HepG2 (cell line): Measurements from ENCODE around the gene STAM. TPM values are rescaled to one million over a fixed set of nuclear protein-coding genes. Genes with fewer than 3 reads are reported as not detected.

Source experiments
- ATAC-seq: fragments of 200-7000 bp; cut with Tn5 transposase; 3 replicates; pipeline ENCODE4 v1.9.1; 2020; ENCODE audit warnings: mild to moderate bottlenecking, moderate library complexity
- BruUV-seq: library from RNA; stranded (reverse); fragments of 400-500 nt; replicated peaks from 2 replicates; lab custom pipeline; 2021; lab: Mats Ljungman, UMichigan
- CTCF ChIA-PET: fragments of 300-600 bp; formaldehyde crosslinking; extraction: SDS; loops from one replicate; lab custom pipeline; 2021; ENCODE audit warnings: low total read pairs, inconsistent platforms, low intra/inter-chr PET ratio; lab: Yijun Ruan, JAX
- POLR2A ChIA-PET: fragments of 350-600 bp; sonication (Branson Sonifier 250); formaldehyde crosslinking; loops from one replicate; lab custom pipeline; 2020; ENCODE audit warnings: antibody characterized with exemption, inconsistent platforms; lab: Yijun Ruan, JAX
- DNase-seq: peaks from one replicate; pipeline ENCODE4 v3.0.0-alpha.2; 2015; ENCODE audit warnings: low spot score
- FAIRE-seq: peaks from 3 replicates; lab custom pipeline; 2011; peaks lifted over from hg19 to GRCh38; lab: Jason Lieb, UNC
- H2AFZ ChIP-seq: one replicate; pipeline ENCODE4 v1.6.1; 2011; ENCODE audit warnings: low read length, inconsistent platforms
- H3K27ac ChIP-seq: fragments of 300-600 bp; 3 replicates; pipeline ENCODE4 v1.8.0; 2011; ENCODE audit warnings: mixed run types, mild to moderate bottlenecking, mixed read lengths, low read length, inconsistent platforms; ENCODE audit not compliant: insufficient read depth; ENCODE audit errors: extremely low read length
- H3K27me3 ChIP-seq, 2 experiments: fragments of 200-600 bp in 1 of 2; 2 replicates in 1 of 2; 3 replicates in 1 of 2; pipeline versions ENCODE4 v1.6.0 to v1.8.0; 2011; ENCODE audit warnings: low read length in 2 of 2, mild to moderate bottlenecking in 2 of 2, moderate library complexity in 2 of 2, inconsistent platforms in 1 of 2; ENCODE audit not compliant: insufficient read depth in 2 of 2, control insufficient read depth in 1 of 2
- H3K36me3 ChIP-seq, 2 experiments: fragments of 200-600 bp in 1 of 2; replicated peaks in 1 of 2; 2 replicates in 1 of 2; 3 replicates in 1 of 2; pipeline versions ENCODE4 v1.5.1 to v1.8.0; 2011; ENCODE audit warnings: low read length in 2 of 2, inconsistent platforms in 1 of 2; ENCODE audit not compliant: insufficient read depth in 2 of 2, control insufficient read depth in 1 of 2
- H3K4me1 ChIP-seq: 2 replicates; pipeline ENCODE4 v1.5.1; 2012; ENCODE audit warnings: low read length, inconsistent platforms; ENCODE audit not compliant: insufficient read depth
- H3K4me2 ChIP-seq: 2 replicates; pipeline ENCODE4 v1.6.0; 2011; ENCODE audit warnings: low read depth, low read length, inconsistent platforms
- H3K4me3 ChIP-seq, 3 experiments: fragments of 200-600 bp in 1 of 3; sonication (generic), shearing (Covaris generic) in 1 of 3; replicated peaks in 1 of 3; 2 replicates each; pipeline ENCODE4 v1.5.1; 2011 to 2016; ENCODE audit warnings: low read length in 3 of 3, inconsistent platforms in 2 of 3, low read depth in 2 of 3, mild to moderate bottlenecking in 2 of 3, control low read depth in 1 of 3, mixed read lengths in 1 of 3; ENCODE audit not compliant: insufficient read depth in 1 of 3
- H3K79me2 ChIP-seq: one replicate; pipeline ENCODE4 v1.6.1; 2011; ENCODE audit warnings: low read length, inconsistent platforms; ENCODE audit not compliant: insufficient read depth
- H3K9ac ChIP-seq: 2 replicates; pipeline ENCODE4 v1.6.0; 2011; ENCODE audit warnings: mild to moderate bottlenecking, low read depth, low read length, inconsistent platforms; ENCODE audit not compliant: insufficient read depth
- H3K9me3 ChIP-seq: 2 replicates; pipeline ENCODE4 v1.5.1; 2012; ENCODE audit warnings: mild to moderate bottlenecking, low read length
- H4K20me1 ChIP-seq: 2 replicates; pipeline ENCODE4 v1.6.0; 2011; ENCODE audit warnings: inconsistent platforms, mild to moderate bottlenecking, low read length, moderate library complexity; ENCODE audit not compliant: insufficient read depth
- CREM ChIP-seq, 2 experiments: sonication (generic) in 1 of 2; formaldehyde crosslinking in 1 of 2; IDR thresholded peaks; 2 replicates each; pipeline versions ENCODE4 v1.4.0 to v1.6.1; 2016 to 2020; ENCODE audit warnings: antibody characterized with exemption in 1 of 2, mild to moderate bottlenecking in 1 of 2, missing genetic modification reagents in 1 of 2
- RBFOX2 ChIP-seq: fragments of 200-400 bp; formaldehyde crosslinking; IDR thresholded peaks from 2 replicates; pipeline ENCODE4 v1.6.1; 2017; ENCODE audit warnings: low read depth, mild to moderate bottlenecking, low read length
- SMC3 ChIP-seq: IDR thresholded peaks from 2 replicates; pipeline ENCODE4 v1.6.1; 2011; ENCODE audit warnings: low read length, improper control_type of control experiment
- SRSF9 ChIP-seq: fragments of 200-400 bp; formaldehyde crosslinking; IDR thresholded peaks from 2 replicates; pipeline ENCODE4 v1.6.1; 2018; ENCODE audit warnings: borderline replicate concordance, mild to moderate bottlenecking, low read depth, low read length; ENCODE audit not compliant: insufficient read depth, poor library complexity, severe bottlenecking
- ZEB1 ChIP-seq: IDR thresholded peaks from 2 replicates; pipeline ENCODE4 v1.6.1; 2012; ENCODE audit warnings: mild to moderate bottlenecking, low read depth, inconsistent platforms; ENCODE audit not compliant: insufficient replicate concordance
- ZNF160 ChIP-seq: sonication (generic); formaldehyde crosslinking; IDR thresholded peaks from 2 replicates; pipeline ENCODE4 v1.8.0; 2022; ENCODE audit warnings: mild to moderate bottlenecking, inconsistent platforms, missing genetic modification reagents
- ZNF407 ChIP-seq: sonication (generic); formaldehyde crosslinking; IDR thresholded peaks from one replicate; pipeline ENCODE4 v1.5.1; 2020; ENCODE audit warnings: mild to moderate bottlenecking, missing genetic modification reagents; ENCODE audit errors: not compliant biosample characterization
- ZNF777 ChIP-seq: sonication (generic); formaldehyde crosslinking; IDR thresholded peaks from 2 replicates; pipeline ENCODE4 v1.4.0; 2020; ENCODE audit warnings: missing genetic modification reagents
- WGBS: methylation state at CpG from one replicate; pipeline ENCODE4 v1.1.6; 2017; ENCODE audit warnings: low lambda C conversion rate; 5-methylcytosine and 5-hydroxymethylcytosine counted together
- in situ Hi-C: cut with HindIII; loops from 2 replicates; pipeline ENCODE4 v1.10.0; 2017; ENCODE audit warnings: low pct_unique_long_range_greater_than_20kb; ENCODE audit not compliant: extremely low pct_ligation_motif_present
- intact Hi-C: fragments of 100-400 bp; cut with micrococcal nuclease; formaldehyde crosslinking; loops from one replicate; pipeline ENCODE4 v1.10.0; 2022; ENCODE audit not compliant: unreplicated experiment
- polyA plus RNA-seq, 8 experiments: library from polyadenylated mRNA; depleted of rRNA in 3 of 8; stranded (reverse) in 7 of 8; unstranded in 1 of 8; fragments of >200 nt; fragmentation: Illumina TruSeq in 4 of 8; extraction: Trizol in 4 of 8; gene quantifications; 2 replicates each; pipeline versions ENCODE4 v1.2.1 to v1.2.3, GENCODE V29; 2011 to 2016; ENCODE audit warnings: low read depth in 4 of 8, missing spikeins in 1 of 8, mixed read lengths in 1 of 8; ENCODE audit not compliant: insufficient read depth in 1 of 8
- total RNA-seq, 5 experiments: library from RNA; depleted of rRNA; stranded (reverse); fragments of >200 nt; fragmentation: Illumina TruSeq; extraction: Trizol; gene quantifications; 2 replicates each; pipeline ENCODE4 v1.2.3, GENCODE V29; 2016; ENCODE audit warnings: low read depth in 1 of 5
- TF ChIP-seq, protein P1 (sequence below): sonication (generic); formaldehyde crosslinking; conservative IDR thresholded peaks from 2 replicates; pipeline ENCODE4 v1.4.0; 2020; ENCODE audit warnings: missing genetic modification reagents
- TF ChIP-seq, protein P2 (sequence below): sonication (generic); formaldehyde crosslinking; IDR thresholded peaks from 2 replicates; pipeline ENCODE4 v1.5.0; 2020; ENCODE audit warnings: mild to moderate bottlenecking, missing genetic modification reagents

Gene STAM
- total and polyA plus RNA-seq, 2 of the 13 experiments (the other 11 are each of a cell fraction or from before 2014, with no cell fraction given), result 19.5 to 25.1 TPM

DNA sequence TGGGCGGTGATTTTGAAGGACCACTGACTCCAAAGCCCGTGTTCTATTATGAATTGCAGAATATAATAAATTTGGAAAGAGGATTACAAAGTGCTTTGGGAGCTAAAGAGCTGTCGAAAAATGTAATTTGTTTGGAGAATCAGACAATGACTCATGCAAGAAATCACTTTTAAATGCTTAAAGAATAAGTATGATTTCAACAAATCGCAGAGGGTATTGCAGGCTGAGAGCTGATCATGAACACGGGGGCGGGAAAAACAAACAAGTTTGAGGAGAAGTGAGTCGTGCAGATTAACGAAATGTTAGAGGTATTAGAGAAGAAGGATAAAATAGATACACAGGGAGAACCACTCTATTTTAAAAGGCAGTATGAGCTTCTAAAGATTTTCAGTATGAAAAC lies 21.9 kb upstream of the STAM start:
- H3K27me3 ChIP-seq, result peaks cover 0 to 20% of the 10 kb centered on the region in 2 experiments; a peak in 1 of 5 replicates
- ChIA-PET CTCF (no interaction called here), POLR2A (interaction anchor here (1.6 kb wide), 1 partner anchor 21 kb away, joined by 4 read pairs; the partner anchor contains the start of gene STAM)
- no peak for DNase-seq
- H3K27ac ChIP-seq, result no peak overlapping the region
- no TSS peak for BruUV-seq
- H3K4me3 ChIP-seq, result no peak overlapping the region
- H3K9me3 ChIP-seq, result no peaks in the 10 kb centered on the region
- WGBS, result 30% methylated on average over 8 of the region's 8 CpGs
- in situ Hi-C loops (loop anchor here (25.0 kb wide), 1 partner anchor 490 kb away; no protein-coding TSS in a partner anchor), intact Hi-C loops (no loop called here)
- H4K20me1 ChIP-seq, result no peaks in the 10 kb centered on the region
- no peaks in the 10 kb centered on the region for H3K36me3 ChIP-seq
- peaks cover 11% of the 10 kb centered on the region; the same call in 1 of the 2 replicates for H3K4me1 ChIP-seq
- H3K79me2 ChIP-seq, result no peaks in the 10 kb centered on the region
- ATAC-seq, result no peak
- H3K9ac ChIP-seq, result no peak overlapping the region
- FAIRE-seq, result no peak
- H2AFZ ChIP-seq, result no peak overlapping the region
- H3K4me2 ChIP-seq, result no peak overlapping the region
- TF ChIP-seq, protein P1, sequence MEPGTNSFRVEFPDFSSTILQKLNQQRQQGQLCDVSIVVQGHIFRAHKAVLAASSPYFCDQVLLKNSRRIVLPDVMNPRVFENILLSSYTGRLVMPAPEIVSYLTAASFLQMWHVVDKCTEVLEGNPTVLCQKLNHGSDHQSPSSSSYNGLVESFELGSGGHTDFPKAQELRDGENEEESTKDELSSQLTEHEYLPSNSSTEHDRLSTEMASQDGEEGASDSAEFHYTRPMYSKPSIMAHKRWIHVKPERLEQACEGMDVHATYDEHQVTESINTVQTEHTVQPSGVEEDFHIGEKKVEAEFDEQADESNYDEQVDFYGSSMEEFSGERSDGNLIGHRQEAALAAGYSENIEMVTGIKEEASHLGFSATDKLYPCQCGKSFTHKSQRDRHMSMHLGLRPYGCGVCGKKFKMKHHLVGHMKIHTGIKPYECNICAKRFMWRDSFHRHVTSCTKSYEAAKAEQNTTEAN (CRISPR knock-in tag), result no peak
- TF ChIP-seq ZNF777 (CRISPR knock-in tag) (no peak), ZEB1 (no peak), ZNF160 (no peak), SRSF9 (no peak), CREM (IDR thresholded peaks at IDR 0.05) (no peak), CREM (CRISPR knock-in tag; IDR thresholded peaks at IDR 0.05) (no peak), ZNF407 (no peak), RBFOX2 (no peak), SMC3 (no peak)
- TF ChIP-seq, protein P2, sequence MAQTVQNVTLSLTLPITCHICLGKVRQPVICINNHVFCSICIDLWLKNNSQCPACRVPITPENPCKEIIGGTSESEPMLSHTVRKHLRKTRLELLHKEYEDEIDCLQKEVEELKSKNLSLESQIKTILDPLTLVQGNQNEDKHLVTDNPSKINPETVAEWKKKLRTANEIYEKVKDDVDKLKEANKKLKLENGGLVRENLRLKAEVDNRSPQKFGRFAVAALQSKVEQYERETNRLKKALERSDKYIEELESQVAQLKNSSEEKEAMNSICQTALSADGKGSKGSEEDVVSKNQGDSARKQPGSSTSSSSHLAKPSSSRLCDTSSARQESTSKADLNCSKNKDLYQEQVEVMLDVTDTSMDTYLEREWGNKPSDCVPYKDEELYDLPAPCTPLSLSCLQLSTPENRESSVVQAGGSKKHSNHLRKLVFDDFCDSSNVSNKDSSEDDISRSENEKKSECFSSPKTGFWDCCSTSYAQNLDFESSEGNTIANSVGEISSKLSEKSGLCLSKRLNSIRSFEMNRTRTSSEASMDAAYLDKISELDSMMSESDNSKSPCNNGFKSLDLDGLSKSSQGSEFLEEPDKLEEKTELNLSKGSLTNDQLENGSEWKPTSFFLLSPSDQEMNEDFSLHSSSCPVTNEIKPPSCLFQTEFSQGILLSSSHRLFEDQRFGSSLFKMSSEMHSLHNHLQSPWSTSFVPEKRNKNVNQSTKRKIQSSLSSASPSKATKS (CRISPR knock-in tag), result no peak
